ENCODE results near the gene ABL2.

Gene ABL2

GRCh38 chr1:179129702-179130473 lies 99.6 kb downstream of the ABL2 start:
- DNase-seq (ENCODE audit: extremely low read depth, insufficient read length), result peak; percentile 64
- Histone ChIP-seq H3K27me3 (replicated peaks; ENCODE audit: control insufficient read depth, insufficient read depth, low read length) (no peaks in the 10 kb centered on the region), H3K4me3 (replicated peaks; ENCODE audit: low read depth, low read length) (peak overlapping the region; percentile 56), H3K36me3 (ENCODE audit: control insufficient read depth, insufficient read depth, low read length) (no peaks in the 10 kb centered on the region)
- no peak for TF ChIP-seq CTCF (IDR thresholded peaks at IDR 0.05; ENCODE audit: insufficient read depth, low read length, poor library complexity, severe bottlenecking)

- H3K36me3 ChIP-seq (ENCODE audit: control insufficient read depth, insufficient read depth, low read length), result no peaks in the 10 kb centered on the region
- H3K4me3 ChIP-seq (replicated peaks; ENCODE audit: low read depth, low read length), result no peak overlapping the region
- H3K27me3 ChIP-seq (replicated peaks; ENCODE audit: control insufficient read depth, insufficient read depth, low read length), result no peaks in the 10 kb centered on the region
- DNase-seq (ENCODE audit: extremely low read depth, insufficient read length), result no peak
- TF ChIP-seq CTCF (IDR thresholded peaks at IDR 0.05; ENCODE audit: insufficient read depth, low read length, poor library complexity, severe bottlenecking), result no peak
Measured at GRCh38 chr1:179128520-179128919, 101.0 kb downstream of the ABL2 start.

- no peak for DNase-seq (ENCODE audit: extremely low read depth, insufficient read length)
- no peaks in the 10 kb centered on the region for H3K36me3 ChIP-seq (ENCODE audit: control insufficient read depth, insufficient read depth, low read length)
- no peaks in the 10 kb centered on the region for H3K27me3 ChIP-seq (replicated peaks; ENCODE audit: control insufficient read depth, insufficient read depth, low read length)
- no peak for TF ChIP-seq CTCF (IDR thresholded peaks at IDR 0.05; ENCODE audit: insufficient read depth, low read length, poor library complexity, severe bottlenecking)
- no peak overlapping the region for H3K4me3 ChIP-seq (replicated peaks; ENCODE audit: low read depth, low read length)
Measured at GRCh38 chr1:179127163-179127895, 102.1 kb downstream of the ABL2 start.

GRCh38 chr1:179126338-179127060 lies 103.0 kb downstream of the ABL2 start:
- no peaks in the 10 kb centered on the region for H3K27me3 ChIP-seq (replicated peaks; ENCODE audit: control insufficient read depth, insufficient read depth, low read length)
- no peaks in the 10 kb centered on the region for H3K36me3 ChIP-seq (ENCODE audit: control insufficient read depth, insufficient read depth, low read length)
- no peak for TF ChIP-seq CTCF (IDR thresholded peaks at IDR 0.05; ENCODE audit: insufficient read depth, low read length, poor library complexity, severe bottlenecking)
- no peak for DNase-seq (ENCODE audit: extremely low read depth, insufficient read length)
- H3K4me3 ChIP-seq (replicated peaks; ENCODE audit: low read depth, low read length), result no peak overlapping the region

GRCh38 chr1:179124873-179125272 lies 104.6 kb downstream of the ABL2 start:
- TF ChIP-seq CTCF (IDR thresholded peaks at IDR 0.05; ENCODE audit: insufficient read depth, low read length, poor library complexity, severe bottlenecking), result no peak
- no peak for DNase-seq (ENCODE audit: extremely low read depth, insufficient read length)
- no peak overlapping the region for H3K4me3 ChIP-seq (replicated peaks; ENCODE audit: low read depth, low read length)
- no peaks in the 10 kb centered on the region for H3K27me3 ChIP-seq (replicated peaks; ENCODE audit: control insufficient read depth, insufficient read depth, low read length)
- H3K36me3 ChIP-seq (ENCODE audit: control insufficient read depth, insufficient read depth, low read length), result no peaks in the 10 kb centered on the region

All from GM06990 (cell line).